H1 (cell line): ENCODE measurements around the gene FAT1. TPM values are rescaled to one million over a fixed set of nuclear protein-coding genes. Genes with fewer than 3 reads are reported as not detected.

Source experiments
- BCL11A ChIP-seq, 2 experiments: IDR thresholded peaks; one replicate each; pipeline ENCODE4 v1.6.1; 2011; ENCODE audit warnings: low read depth in 2 of 2, low read length in 2 of 2, mild to moderate bottlenecking in 2 of 2
- CHD7 ChIP-seq: fragments of 300-600 bp; sonication (generic); IDR thresholded peaks from 2 replicates; pipeline ENCODE4 v1.7.1; 2012; ENCODE audit warnings: low read length, moderate library complexity, mild to moderate bottlenecking, inconsistent platforms; ENCODE audit not compliant: insufficient replicate concordance
- CTBP2 ChIP-seq: IDR thresholded peaks from 2 replicates; pipeline ENCODE4 v1.7.0; 2011; ENCODE audit warnings: borderline replicate concordance, mild to moderate bottlenecking, moderate library complexity, mixed read lengths, low read length; ENCODE audit not compliant: insufficient read depth, insufficient read length
- POU5F1 ChIP-seq: IDR thresholded peaks from 2 replicates; pipeline ENCODE4 v1.6.1; 2011; ENCODE audit warnings: low read depth, mild to moderate bottlenecking, low read length, moderate library complexity
- polyA plus RNA-seq, 7 experiments: library from polyadenylated mRNA; depleted of rRNA in 3 of 7; stranded (reverse) in 5 of 7; unstranded in 2 of 7; fragments of >200 nt in 5 of 7; fragments of 200-250 nt in 2 of 7; gene quantifications; 1 replicate in 5 of 7; 2 replicates in 1 of 7; 4 replicates in 1 of 7; pipeline versions ENCODE4 v1.2.1 to v1.2.3, GENCODE V29; 2011 to 2013; ENCODE audit warnings: missing spikeins in 2 of 7, mixed read lengths in 2 of 7
- total RNA-seq: library from RNA; stranded (reverse); fragmentation: NEBNext Ultra II Directional; extraction: Animal tissue kit (Norgen Biotek cat#: 25700); gene quantifications from 2 replicates; pipeline ENCODE4 v1.2.1, GENCODE V29; 2021

Gene FAT1
- total and polyA plus RNA-seq, 2 of the 8 experiments (the other 6 are each of a cell fraction or from before 2014, with no cell fraction given) = 94.4 to 137 TPM

DNA sequence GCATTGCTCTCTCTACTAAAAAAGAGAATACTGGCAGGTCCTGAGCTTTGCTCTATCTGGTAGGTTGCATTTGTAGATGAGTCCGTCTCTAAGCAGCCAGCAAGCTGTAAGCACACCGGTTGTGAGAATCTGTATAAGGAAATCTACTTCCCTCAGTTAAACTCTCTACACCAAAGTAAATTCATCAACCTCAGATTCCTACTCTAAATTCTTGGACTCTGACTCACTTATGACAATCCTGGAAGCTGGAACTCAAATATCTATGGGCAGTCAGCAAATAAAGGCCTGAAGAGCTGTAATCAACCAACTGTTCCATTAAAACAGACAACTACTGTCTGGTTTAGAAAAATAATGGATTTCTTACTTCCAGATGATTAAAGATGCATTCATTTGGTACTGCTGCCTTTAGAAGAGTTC, 37.9 kb downstream of the FAT1 start (continued):
- TF ChIP-seq CTBP2 = no peak
- TF ChIP-seq BCL11A (IDR thresholded peaks at IDR 0.05; ENCODE audit: low read depth in 2 of 2, low read length in 2 of 2) = no peak
- no peak for TF ChIP-seq CHD7
- no peak for TF ChIP-seq POU5F1
- TF ChIP-seq, all 59 proteins: peak for 0
